Kidney epithelial cell (primary cell): ENCODE results near the gene UNKL. TPM values are rescaled to one million over a fixed set of nuclear protein-coding genes. Genes with fewer than 3 reads are reported as not detected.
A peak's percentile ranks its signal among the peaks of the same experiment; 100 is the strongest.
"Not testable (repeated sequence)": the region's sequence is repeated elsewhere in the genome, so short reads cannot be mapped to it uniquely, and the experiment has no call there.

ENCODE experiments used
- DNase-seq: peaks from one replicate; pipeline ENCODE4 v3.0.0-alpha.2; 2010; ENCODE audit warnings: low read depth
- H3K27me3 ChIP-seq: 2 replicates; pipeline ENCODE4 v1.6.0; 2011; ENCODE audit warnings: low read length; ENCODE audit not compliant: control insufficient read depth, insufficient read depth
- H3K36me3 ChIP-seq: 2 replicates; pipeline ENCODE4 v1.5.1; 2011; ENCODE audit warnings: low read length; ENCODE audit not compliant: control insufficient read depth, insufficient read depth
- H3K4me3 ChIP-seq: 2 replicates; pipeline ENCODE4 v1.5.1; 2011; ENCODE audit warnings: low read depth, mild to moderate bottlenecking, control low read depth, low read length
- CTCF ChIP-seq: IDR thresholded peaks from 2 replicates; pipeline ENCODE4 v1.5.1; 2011; ENCODE audit warnings: mild to moderate bottlenecking, moderate library complexity, low read length, control low read depth, inconsistent platforms; ENCODE audit not compliant: insufficient read depth, poor library complexity, severe bottlenecking
- total RNA-seq: library from RNA; depleted of rRNA; stranded (reverse); fragments of >200 nt; gene quantifications from 2 replicates; pipeline ENCODE4 v1.2.3, GENCODE V29; 2015

The UNKL gene
- total RNA-seq, 1 donor from 2014 or later: 19.3 TPM

GRCh38 chr16:1330260-1330914 lies 84.1 kb downstream of the UNKL start:
- TF ChIP-seq CTCF: peak; percentile 57
- H3K36me3 ChIP-seq: no peaks in the 10 kb centered on the region
- H3K4me3 ChIP-seq: no peak overlapping the region
- H3K27me3 ChIP-seq: peaks cover 46% of the 10 kb centered on the region
- DNase-seq: no peak

- H3K27me3 ChIP-seq: peaks cover 32% of the 10 kb centered on the region
- H3K4me3 ChIP-seq, H3K36me3 ChIP-seq, DNase-seq: not testable (repeated sequence)
Measured at GRCh38 chr16:1328961-1329360, 85.5 kb downstream of the UNKL start.

- not testable (repeated sequence) for DNase-seq, H3K4me3 ChIP-seq
- H3K27me3 ChIP-seq: peaks cover 26% of the 10 kb centered on the region
Measured at GRCh38 chr16:1328136-1328535, 86.4 kb downstream of the UNKL start.

GRCh38 chr16:1327619-1327947 lies 86.9 kb downstream of the UNKL start:
- Histone ChIP-seq H3K27me3 (peaks cover 20% of the 10 kb centered on the region), H3K36me3 (no peaks in the 10 kb centered on the region), H3K4me3 (no peak overlapping the region)
- TF ChIP-seq CTCF: no peak
- DNase-seq: no peak

More at GRCh38 chr16:1328136-1328535, 86.4 kb downstream of the UNKL start:
- H3K36me3 ChIP-seq: not testable (repeated sequence)

GRCh38 chr16:1326946-1327618 lies 87.4 kb downstream of the UNKL start:
- TF ChIP-seq CTCF: no peak

GRCh38 chr16:1326391-1326790 lies 88.1 kb downstream of the UNKL start:
- Histone ChIP-seq H3K36me3 (peaks cover 2% of the 10 kb centered on the region), H3K4me3 (no peak overlapping the region), H3K27me3 (peaks cover 8% of the 10 kb centered on the region)
- no peak for DNase-seq
- no peak for TF ChIP-seq CTCF

More at GRCh38 chr16:1326946-1327618, 87.4 kb downstream of the UNKL start:
- no peak overlapping the region for H3K4me3 ChIP-seq
- no peak for DNase-seq
- peaks cover 15% of the 10 kb centered on the region for H3K27me3 ChIP-seq
- no peaks in the 10 kb centered on the region for H3K36me3 ChIP-seq
